Glutamatergic neuron (in vitro differentiated cells): ENCODE data around the gene FAM90A1. TPM values are rescaled to one million over a fixed set of nuclear protein-coding genes. Genes with fewer than 3 reads are reported as not detected.
A peak's percentile ranks its signal among the peaks of the same experiment; 100 is the strongest.
"Not testable (repeated sequence)": the region's sequence is repeated elsewhere in the genome, so short reads cannot be mapped to it uniquely, and the experiment has no call there.

ENCODE experiments used
- DNase-seq: peaks from one replicate; pipeline ENCODE4 v3.0.0; 2022
- H3K27ac Mint-ChIP-seq: one replicate; pipeline ENCODE4 v1.8.0; 2020; ENCODE audit warnings: mild to moderate bottlenecking, mixed read lengths, inconsistent platforms; ENCODE audit not compliant: unreplicated experiment
- H3K27me3 Mint-ChIP-seq: one replicate; pipeline ENCODE4 v1.8.0; 2020; ENCODE audit warnings: mild to moderate bottlenecking, moderate library complexity, mixed read lengths, inconsistent platforms; ENCODE audit not compliant: unreplicated experiment
- H3K36me3 Mint-ChIP-seq: one replicate; pipeline ENCODE4 v1.8.0; 2020; ENCODE audit warnings: mild to moderate bottlenecking, mixed read lengths, inconsistent platforms; ENCODE audit not compliant: unreplicated experiment
- H3K4me1 Mint-ChIP-seq: one replicate; pipeline ENCODE4 v1.8.0; 2020; ENCODE audit warnings: mild to moderate bottlenecking, low read depth, mixed read lengths, inconsistent platforms; ENCODE audit not compliant: unreplicated experiment
- H3K4me3 Mint-ChIP-seq: one replicate; pipeline ENCODE4 v1.8.0; 2020; ENCODE audit warnings: mild to moderate bottlenecking, mixed read lengths, inconsistent platforms; ENCODE audit not compliant: unreplicated experiment
- H3K9me3 Mint-ChIP-seq: one replicate; pipeline ENCODE4 v1.8.0; 2020; ENCODE audit warnings: mild to moderate bottlenecking, moderate library complexity, mixed read lengths, inconsistent platforms; ENCODE audit not compliant: unreplicated experiment
- long read RNA-seq: library from polyadenylated mRNA; unstranded; transcript quantifications from one replicate; pipeline ENCODE4 v2.0.0, GENCODE V29; 2020; ENCODE audit not compliant: unreplicated experiment
- total RNA-seq: library from RNA; stranded (reverse); fragmentation: NEBNext Ultra II Directional; extraction: Animal tissue kit (Norgen Biotek cat#: 25700); gene quantifications from one replicate; pipeline ENCODE4 v1.2.1, GENCODE V29; 2021; ENCODE audit not compliant: unreplicated experiment

FAM90A1 gene
- 0.54 TPM for total RNA-seq
- long read RNA-seq, result 0 reads

GRCh38 chr12:8226992-8227731, at the start of gene FAM90A1:
Gene FAM90A1 (minus strand): TSS chr12:8227618. CDS start chr12:8224832, 2,786 bp downstream.
- not testable (repeated sequence) for H3K4me1 Mint-ChIP-seq, H3K27ac Mint-ChIP-seq, H3K4me3 Mint-ChIP-seq, DNase-seq, H3K27me3 Mint-ChIP-seq, H3K9me3 Mint-ChIP-seq, H3K36me3 Mint-ChIP-seq

GRCh38 chr12:8276397-8276796, 49.0 kb upstream of the FAM90A1 start:
- not testable (repeated sequence) for DNase-seq, H3K27ac Mint-ChIP-seq, H3K9me3 Mint-ChIP-seq, H3K4me1 Mint-ChIP-seq, H3K27me3 Mint-ChIP-seq, H3K4me3 Mint-ChIP-seq, H3K36me3 Mint-ChIP-seq

- H3K27me3 Mint-ChIP-seq, DNase-seq, H3K27ac Mint-ChIP-seq, H3K4me3 Mint-ChIP-seq, H3K9me3 Mint-ChIP-seq, H3K4me1 Mint-ChIP-seq, H3K36me3 Mint-ChIP-seq: not testable (repeated sequence)
Observed at GRCh38 chr12:8266706-8267105, 39.3 kb upstream of the FAM90A1 start.

GRCh38 chr12:8264236-8264635, 36.8 kb upstream of the FAM90A1 start:
- not testable (repeated sequence) for DNase-seq, H3K27ac Mint-ChIP-seq, H3K4me1 Mint-ChIP-seq, H3K9me3 Mint-ChIP-seq, H3K27me3 Mint-ChIP-seq, H3K4me3 Mint-ChIP-seq, H3K36me3 Mint-ChIP-seq

GRCh38 chr12:8261111-8261554, 33.7 kb upstream of the FAM90A1 start:
- not testable (repeated sequence) for H3K4me1 Mint-ChIP-seq, DNase-seq, H3K4me3 Mint-ChIP-seq, H3K27ac Mint-ChIP-seq, H3K27me3 Mint-ChIP-seq, H3K36me3 Mint-ChIP-seq, H3K9me3 Mint-ChIP-seq

GRCh38 chr12:8256356-8256755, 28.9 kb upstream of the FAM90A1 start:
- H3K27me3 Mint-ChIP-seq, H3K9me3 Mint-ChIP-seq, H3K4me3 Mint-ChIP-seq, H3K27ac Mint-ChIP-seq, H3K4me1 Mint-ChIP-seq, H3K36me3 Mint-ChIP-seq, DNase-seq: not testable (repeated sequence)

- H3K4me1 Mint-ChIP-seq, H3K4me3 Mint-ChIP-seq, H3K27me3 Mint-ChIP-seq, H3K36me3 Mint-ChIP-seq, DNase-seq, H3K9me3 Mint-ChIP-seq, H3K27ac Mint-ChIP-seq: not testable (repeated sequence)
Observed at GRCh38 chr12:8254705-8255104, 27.3 kb upstream of the FAM90A1 start.

GRCh38 chr12:8252056-8252818, 24.8 kb upstream of the FAM90A1 start:
- not testable (repeated sequence) for H3K4me3 Mint-ChIP-seq, H3K9me3 Mint-ChIP-seq, H3K27ac Mint-ChIP-seq, H3K4me1 Mint-ChIP-seq, H3K27me3 Mint-ChIP-seq, H3K36me3 Mint-ChIP-seq, DNase-seq

- H3K4me1 Mint-ChIP-seq, DNase-seq, H3K9me3 Mint-ChIP-seq, H3K27ac Mint-ChIP-seq, H3K4me3 Mint-ChIP-seq, H3K36me3 Mint-ChIP-seq, H3K27me3 Mint-ChIP-seq: not testable (repeated sequence)
Observed at GRCh38 chr12:8251616-8252015, 24.2 kb upstream of the FAM90A1 start.

GRCh38 chr12:8246941-8247535, 19.6 kb upstream of the FAM90A1 start:
- not testable (repeated sequence) for H3K27ac Mint-ChIP-seq, H3K4me1 Mint-ChIP-seq, H3K36me3 Mint-ChIP-seq, DNase-seq, H3K27me3 Mint-ChIP-seq, H3K4me3 Mint-ChIP-seq, H3K9me3 Mint-ChIP-seq

- not testable (repeated sequence) for H3K27me3 Mint-ChIP-seq, H3K4me1 Mint-ChIP-seq, H3K36me3 Mint-ChIP-seq, H3K9me3 Mint-ChIP-seq, H3K27ac Mint-ChIP-seq
- peak overlapping the region; percentile 81 for H3K4me3 Mint-ChIP-seq
- peak; percentile 67 for DNase-seq
Observed at GRCh38 chr12:8243682-8244161, 16.3 kb upstream of the FAM90A1 start.
